HCT116 (cell line): ENCODE measurements around the gene PLA2G5. TPM values are rescaled to one million over a fixed set of nuclear protein-coding genes. Genes with fewer than 3 reads are reported as not detected.

Source experiments
- ATAC-seq: fragments of 200-7000 bp; cut with Tn5 transposase; 2 replicates; pipeline ENCODE4 v1.9.1; 2020; ENCODE audit warnings: mild to moderate bottlenecking, moderate library complexity
- BruUV-seq: library from RNA; stranded (reverse); fragments of 400-500 nt; replicated peaks from 2 replicates; lab custom pipeline; 2021; lab: Mats Ljungman, UMichigan
- CTCF ChIA-PET: fragments of 300-600 bp; sonication (Branson Sonifier 250); formaldehyde crosslinking; loops from one replicate; lab custom pipeline; 2021; ENCODE audit warnings: antibody characterized with exemption; lab: Charles Lee
- POLR2A ChIA-PET: fragments of 300-600, 350-600 bp; sonication (Branson Sonifier 250); formaldehyde crosslinking; loops from one replicate; lab custom pipeline; 2021; ENCODE audit warnings: antibody characterized with exemption; lab: Charles Lee
- RAD21 ChIA-PET, 2 experiments: fragments of 300-600 bp; sonication (Branson Sonifier 250); formaldehyde crosslinking; loops; one replicate each; lab custom pipeline; 2023; ENCODE audit warnings: low total read pairs in 2 of 2; ENCODE audit not compliant: uncharacterized antibody in 2 of 2, unreplicated experiment in 2 of 2, low non-redundant PET in 1 of 2; lab: Charles Lee
- DNase-seq: peaks from one replicate; pipeline ENCODE4 v3.0.0-alpha.2; 2010; ENCODE audit warnings: low read depth, low spot score
- H2AFZ ChIP-seq: fragments of 200-600 bp; shearing (Covaris generic), sonication (generic); 2 replicates; pipeline ENCODE4 v1.6.1; 2017; ENCODE audit warnings: low read depth, mixed run types, mixed read lengths, antibody characterized with exemption, low read length; ENCODE audit not compliant: poor library complexity, severe bottlenecking
- H3K27ac ChIP-seq: 2 replicates; pipeline ENCODE4 v1.5.1; 2012; ENCODE audit warnings: low read depth, low read length
- H3K27me3 ChIP-seq: fragments of 200-600 bp; sonication (generic); 2 replicates; pipeline ENCODE4 v1.6.1; 2016; ENCODE audit warnings: mixed run types, low read length, mixed read lengths; ENCODE audit not compliant: insufficient read depth
- H3K36me3 ChIP-seq, 2 experiments: fragments of 200-500 bp in 1 of 2; fragments of 200-600 bp in 1 of 2; sonication (Bioruptor generic) in 1 of 2; sonication (generic) in 1 of 2; 2 replicates each; pipeline versions ENCODE4 v1.5.1 to v1.6.1; 2014 to 2016; ENCODE audit warnings: low read length in 2 of 2, inconsistent platforms in 1 of 2, mixed read lengths in 1 of 2, mixed run types in 1 of 2; ENCODE audit not compliant: insufficient read depth in 2 of 2, control insufficient read depth in 1 of 2
- H3K4me1 ChIP-seq, 2 experiments: fragments of 200-600 bp in 1 of 2; sonication (generic) in 1 of 2; 2 replicates each; pipeline versions ENCODE4 v1.5.1 to v1.6.1; 2012 to 2017; ENCODE audit warnings: low read length in 2 of 2, inconsistent platforms in 1 of 2, mild to moderate bottlenecking in 1 of 2, mixed read lengths in 1 of 2, mixed run types in 1 of 2, moderate library complexity in 1 of 2; ENCODE audit not compliant: insufficient read depth in 2 of 2, control insufficient read depth in 1 of 2
- H3K4me2 ChIP-seq: fragments of 200-600 bp; sonication (generic); 2 replicates; pipeline ENCODE4 v1.6.1; 2017; ENCODE audit warnings: mixed run types, low read length, mixed read lengths
- H3K4me3 ChIP-seq, 2 experiments: fragments of 200-600 bp in 1 of 2; sonication (generic) in 1 of 2; replicated peaks in 1 of 2; 2 replicates each; pipeline ENCODE4 v1.5.1; 2011 to 2016; ENCODE audit warnings: low read length in 2 of 2, control low read depth in 1 of 2, low read depth in 1 of 2, mild to moderate bottlenecking in 1 of 2, mixed read lengths in 1 of 2, mixed run types in 1 of 2
- H3K79me2 ChIP-seq: fragments of 200-600 bp; sonication (generic); 2 replicates; pipeline ENCODE4 v1.6.1; 2017; ENCODE audit warnings: mild to moderate bottlenecking, mixed run types, low read length, moderate library complexity, mixed read lengths; ENCODE audit not compliant: insufficient read depth
- H3K9ac ChIP-seq: fragments of 200-600 bp; sonication (generic); 2 replicates; pipeline ENCODE4 v1.6.1; 2016; ENCODE audit warnings: low read length, mixed read lengths
- H3K9me2 ChIP-seq: fragments of 200-600 bp; sonication (generic), shearing (Covaris generic); 2 replicates; pipeline ENCODE4 v1.6.1; 2017; ENCODE audit warnings: mixed run types, mild to moderate bottlenecking, moderate library complexity; ENCODE audit not compliant: insufficient read depth
- H3K9me3 ChIP-seq, 2 experiments: fragments of 200-500 bp in 1 of 2; fragments of 200-600 bp in 1 of 2; sonication (Bioruptor generic) in 1 of 2; sonication (generic) in 1 of 2; 2 replicates each; pipeline ENCODE4 v1.6.1; 2014 to 2017; ENCODE audit warnings: low read length in 2 of 2, mixed read lengths in 2 of 2, inconsistent platforms in 1 of 2, low read depth in 1 of 2, mild to moderate bottlenecking in 1 of 2, mixed run types in 1 of 2, moderate library complexity in 1 of 2; ENCODE audit not compliant: control insufficient read depth in 1 of 2, insufficient read depth in 1 of 2
- H4K20me1 ChIP-seq: fragments of 200-600 bp; sonication (generic), shearing (Covaris generic); 2 replicates; pipeline ENCODE4 v1.6.1; 2017; ENCODE audit warnings: mixed run types, mild to moderate bottlenecking, moderate library complexity; ENCODE audit not compliant: insufficient read depth
- CBX3 ChIP-seq: IDR thresholded peaks from 2 replicates; pipeline ENCODE4 v1.6.1; 2012; ENCODE audit warnings: low read depth
- CEBPB ChIP-seq: IDR thresholded peaks from 2 replicates; pipeline ENCODE4 v1.6.1; 2012; ENCODE audit warnings: low read depth
- EZH2 ChIP-seq: fragments of 200-600 bp; sonication (generic); IDR thresholded peaks from 2 replicates; pipeline ENCODE4 v1.6.1; 2017; ENCODE audit warnings: antibody characterized with exemption, mixed run types
- EZH2phosphoT487 ChIP-seq: fragments of 200-600 bp; IDR thresholded peaks from 2 replicates; pipeline ENCODE4 v1.6.1; 2018; ENCODE audit warnings: antibody characterized with exemption, borderline replicate concordance
- FOSL1 ChIP-seq: IDR thresholded peaks from 2 replicates; pipeline ENCODE4 v1.6.1; 2012; ENCODE audit warnings: low read depth
- POLR2A ChIP-seq: IDR thresholded peaks from 2 replicates; pipeline ENCODE4 v1.7.0; 2011; ENCODE audit warnings: borderline replicate concordance; ENCODE audit not compliant: insufficient read depth, insufficient read length; ENCODE audit errors: extremely low read depth
- RAD21 ChIP-seq: IDR thresholded peaks from 2 replicates; pipeline ENCODE4 v1.6.1; 2012; ENCODE audit warnings: low read depth, mild to moderate bottlenecking
- SIN3A ChIP-seq: IDR thresholded peaks from 2 replicates; pipeline ENCODE4 v1.6.1; 2012; ENCODE audit warnings: low read depth
- TCF7L2 ChIP-seq: IDR thresholded peaks from 2 replicates; pipeline ENCODE4 v1.7.0; 2011; ENCODE audit warnings: borderline replicate concordance, inconsistent platforms; ENCODE audit not compliant: insufficient read depth, insufficient read length; ENCODE audit errors: extremely low read depth
- intact Hi-C: fragments of 100-400 bp; cut with micrococcal nuclease; formaldehyde crosslinking; loops from 2 replicates; pipeline ENCODE4 v1.10.0; 2022
- total RNA-seq: library from RNA; stranded (reverse); gene quantifications from one replicate; pipeline ENCODE4 v1.2.1, GENCODE V29; 2021; ENCODE audit not compliant: unreplicated experiment
- TF ChIP-seq, protein P1 (sequence below), 3 experiments: fragments of 200-600 bp in 1 of 3; sonication (generic) in 1 of 3; IDR thresholded peaks in 2 of 3; conservative IDR thresholded peaks in 1 of 3; 2 replicates each; pipeline ENCODE4 v1.5.1; 2012 to 2017; ENCODE audit warnings: low read depth in 2 of 3, low read length in 2 of 3, antibody characterized with exemption in 1 of 3, borderline replicate concordance in 1 of 3, control low read depth in 1 of 3, mild to moderate bottlenecking in 1 of 3, mixed read lengths in 1 of 3, mixed run types in 1 of 3, moderate library complexity in 1 of 3; ENCODE audit not compliant: insufficient read depth in 1 of 3
- TF ChIP-seq, protein P2 (sequence below): IDR thresholded peaks from 2 replicates; pipeline ENCODE4 v1.6.1; 2011; ENCODE audit warnings: mild to moderate bottlenecking, low read length, moderate library complexity; ENCODE audit not compliant: insufficient replicate concordance; ENCODE audit errors: extremely low read depth
- TF ChIP-seq, protein P3 (sequence below): IDR thresholded peaks from 2 replicates; pipeline ENCODE4 v1.6.1; 2012; ENCODE audit warnings: low read depth

Gene PLA2G5
- total RNA-seq, 1 experiment from 2014 or later: not detected

DNA sequence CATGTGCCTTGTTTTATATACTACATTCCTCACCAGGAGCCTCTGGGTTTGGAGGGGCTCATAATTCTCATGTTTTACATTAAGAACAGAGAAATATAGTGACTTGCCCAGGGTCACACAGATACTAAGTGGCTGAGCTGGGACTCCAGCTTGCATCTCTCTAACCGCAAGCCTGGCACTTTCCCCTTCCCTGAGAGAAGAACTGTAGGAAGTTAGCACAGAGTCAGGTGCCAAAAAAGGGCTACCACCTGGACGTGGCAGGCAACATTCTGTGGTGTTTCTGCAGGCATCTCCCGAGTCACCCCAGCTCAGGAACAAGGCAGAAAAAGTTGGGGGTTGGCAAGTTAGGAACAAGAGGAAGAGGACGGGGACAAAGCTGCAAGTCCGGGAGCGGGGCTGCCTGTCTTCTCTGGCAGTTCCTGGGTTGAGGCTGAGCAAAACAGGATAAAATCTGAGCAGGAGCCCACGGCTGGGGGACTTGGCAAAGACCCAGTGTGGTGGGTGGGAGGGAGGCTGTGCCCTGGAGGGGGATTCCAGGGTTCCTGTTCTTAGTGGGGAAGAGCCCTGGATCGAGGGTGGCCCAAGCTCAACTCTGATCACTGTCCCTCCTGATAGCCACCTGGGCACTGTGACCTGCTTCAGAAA, 9.8 kb downstream of the PLA2G5 start (continued):
- TF ChIP-seq, protein P1, sequence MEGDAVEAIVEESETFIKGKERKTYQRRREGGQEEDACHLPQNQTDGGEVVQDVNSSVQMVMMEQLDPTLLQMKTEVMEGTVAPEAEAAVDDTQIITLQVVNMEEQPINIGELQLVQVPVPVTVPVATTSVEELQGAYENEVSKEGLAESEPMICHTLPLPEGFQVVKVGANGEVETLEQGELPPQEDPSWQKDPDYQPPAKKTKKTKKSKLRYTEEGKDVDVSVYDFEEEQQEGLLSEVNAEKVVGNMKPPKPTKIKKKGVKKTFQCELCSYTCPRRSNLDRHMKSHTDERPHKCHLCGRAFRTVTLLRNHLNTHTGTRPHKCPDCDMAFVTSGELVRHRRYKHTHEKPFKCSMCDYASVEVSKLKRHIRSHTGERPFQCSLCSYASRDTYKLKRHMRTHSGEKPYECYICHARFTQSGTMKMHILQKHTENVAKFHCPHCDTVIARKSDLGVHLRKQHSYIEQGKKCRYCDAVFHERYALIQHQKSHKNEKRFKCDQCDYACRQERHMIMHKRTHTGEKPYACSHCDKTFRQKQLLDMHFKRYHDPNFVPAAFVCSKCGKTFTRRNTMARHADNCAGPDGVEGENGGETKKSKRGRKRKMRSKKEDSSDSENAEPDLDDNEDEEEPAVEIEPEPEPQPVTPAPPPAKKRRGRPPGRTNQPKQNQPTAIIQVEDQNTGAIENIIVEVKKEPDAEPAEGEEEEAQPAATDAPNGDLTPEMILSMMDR (IDR thresholded peaks at IDR 0.05 in 2 of 3, conservative IDR thresholded peaks at IDR 0.05 in 1 of 3; ENCODE audit: borderline replicate concordance in 1 of 3, insufficient read depth in 1 of 3, low read depth in 2 of 3, low read length in 2 of 3): no peak
- TF ChIP-seq, protein P2, sequence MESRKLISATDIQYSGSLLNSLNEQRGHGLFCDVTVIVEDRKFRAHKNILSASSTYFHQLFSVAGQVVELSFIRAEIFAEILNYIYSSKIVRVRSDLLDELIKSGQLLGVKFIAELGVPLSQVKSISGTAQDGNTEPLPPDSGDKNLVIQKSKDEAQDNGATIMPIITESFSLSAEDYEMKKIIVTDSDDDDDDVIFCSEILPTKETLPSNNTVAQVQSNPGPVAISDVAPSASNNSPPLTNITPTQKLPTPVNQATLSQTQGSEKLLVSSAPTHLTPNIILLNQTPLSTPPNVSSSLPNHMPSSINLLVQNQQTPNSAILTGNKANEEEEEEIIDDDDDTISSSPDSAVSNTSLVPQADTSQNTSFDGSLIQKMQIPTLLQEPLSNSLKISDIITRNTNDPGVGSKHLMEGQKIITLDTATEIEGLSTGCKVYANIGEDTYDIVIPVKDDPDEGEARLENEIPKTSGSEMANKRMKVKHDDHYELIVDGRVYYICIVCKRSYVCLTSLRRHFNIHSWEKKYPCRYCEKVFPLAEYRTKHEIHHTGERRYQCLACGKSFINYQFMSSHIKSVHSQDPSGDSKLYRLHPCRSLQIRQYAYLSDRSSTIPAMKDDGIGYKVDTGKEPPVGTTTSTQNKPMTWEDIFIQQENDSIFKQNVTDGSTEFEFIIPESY: no peak
- TF ChIP-seq, all 23 proteins: peak for 0

DNA sequence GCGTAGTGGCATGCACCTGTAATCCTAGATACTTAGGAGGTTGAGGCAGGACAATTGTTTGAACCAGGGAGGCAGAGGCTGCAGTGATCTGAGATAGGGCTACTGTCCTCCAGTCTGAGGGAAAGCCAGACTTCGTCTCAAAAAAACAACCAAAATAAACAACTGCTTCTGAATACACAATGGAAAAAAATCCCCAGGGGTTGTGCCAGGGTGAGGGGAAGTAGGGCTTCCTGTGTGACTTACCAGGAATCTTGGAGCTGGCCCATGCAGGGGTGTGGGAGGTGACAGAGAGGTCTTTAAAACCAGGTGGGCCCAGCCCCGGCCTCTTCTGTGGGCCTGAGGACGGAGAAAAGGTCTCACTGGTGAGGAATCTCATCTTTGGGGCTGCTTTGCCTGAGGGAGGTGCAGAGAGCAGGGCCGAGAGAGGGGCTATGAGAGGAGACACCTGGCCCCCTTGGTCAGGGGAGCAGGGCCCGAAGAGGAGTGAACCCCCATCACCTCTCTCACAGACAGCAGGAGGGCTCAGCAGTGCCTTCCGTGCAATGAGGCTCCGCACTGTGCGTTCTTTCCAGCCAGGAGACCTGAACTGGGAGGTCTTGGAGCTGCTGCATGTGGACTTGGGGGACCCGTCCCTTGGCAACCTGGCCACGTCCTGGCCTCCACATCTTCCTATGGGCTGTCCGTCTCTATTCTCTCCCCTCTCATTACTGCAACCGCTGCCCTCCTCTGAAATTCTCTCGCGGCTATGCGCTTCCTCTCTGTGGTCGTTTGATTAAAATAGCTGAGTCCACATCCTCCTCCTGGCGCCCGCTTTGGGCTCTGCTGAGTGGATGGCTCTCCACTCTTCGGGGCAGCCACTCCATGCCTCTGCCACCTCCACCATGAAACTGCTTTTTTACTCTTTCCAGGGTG, 10.7 kb downstream of the PLA2G5 start:
- no peak overlapping the region for H2AFZ ChIP-seq
- ChIA-PET RAD21 (no interaction called here), POLR2A (no interaction called here), CTCF (no interaction called here)
- BruUV-seq: no TSS peak
- no peak overlapping the region for H3K4me3 ChIP-seq
- intact Hi-C loops: no loop called here
- no peaks in the 10 kb centered on the region for H3K9me2 ChIP-seq
- DNase-seq: no peak
- ATAC-seq: no peak
- H3K27me3 ChIP-seq: no peaks in the 10 kb centered on the region
- TF ChIP-seq POLR2A (no peak), CEBPB (no peak), EZH2phosphoT487 (no peak), TCF7L2 (no peak), CBX3 (no peak), SIN3A (no peak), EZH2 (no peak), FOSL1 (no peak), RAD21 (no peak)
- TF ChIP-seq, protein P3, sequence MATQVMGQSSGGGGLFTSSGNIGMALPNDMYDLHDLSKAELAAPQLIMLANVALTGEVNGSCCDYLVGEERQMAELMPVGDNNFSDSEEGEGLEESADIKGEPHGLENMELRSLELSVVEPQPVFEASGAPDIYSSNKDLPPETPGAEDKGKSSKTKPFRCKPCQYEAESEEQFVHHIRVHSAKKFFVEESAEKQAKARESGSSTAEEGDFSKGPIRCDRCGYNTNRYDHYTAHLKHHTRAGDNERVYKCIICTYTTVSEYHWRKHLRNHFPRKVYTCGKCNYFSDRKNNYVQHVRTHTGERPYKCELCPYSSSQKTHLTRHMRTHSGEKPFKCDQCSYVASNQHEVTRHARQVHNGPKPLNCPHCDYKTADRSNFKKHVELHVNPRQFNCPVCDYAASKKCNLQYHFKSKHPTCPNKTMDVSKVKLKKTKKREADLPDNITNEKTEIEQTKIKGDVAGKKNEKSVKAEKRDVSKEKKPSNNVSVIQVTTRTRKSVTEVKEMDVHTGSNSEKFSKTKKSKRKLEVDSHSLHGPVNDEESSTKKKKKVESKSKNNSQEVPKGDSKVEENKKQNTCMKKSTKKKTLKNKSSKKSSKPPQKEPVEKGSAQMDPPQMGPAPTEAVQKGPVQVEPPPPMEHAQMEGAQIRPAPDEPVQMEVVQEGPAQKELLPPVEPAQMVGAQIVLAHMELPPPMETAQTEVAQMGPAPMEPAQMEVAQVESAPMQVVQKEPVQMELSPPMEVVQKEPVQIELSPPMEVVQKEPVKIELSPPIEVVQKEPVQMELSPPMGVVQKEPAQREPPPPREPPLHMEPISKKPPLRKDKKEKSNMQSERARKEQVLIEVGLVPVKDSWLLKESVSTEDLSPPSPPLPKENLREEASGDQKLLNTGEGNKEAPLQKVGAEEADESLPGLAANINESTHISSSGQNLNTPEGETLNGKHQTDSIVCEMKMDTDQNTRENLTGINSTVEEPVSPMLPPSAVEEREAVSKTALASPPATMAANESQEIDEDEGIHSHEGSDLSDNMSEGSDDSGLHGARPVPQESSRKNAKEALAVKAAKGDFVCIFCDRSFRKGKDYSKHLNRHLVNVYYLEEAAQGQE: no peak
- no peaks in the 10 kb centered on the region for H3K36me3 ChIP-seq
- H3K4me2 ChIP-seq: no peak overlapping the region
- H3K79me2 ChIP-seq: no peaks in the 10 kb centered on the region
- no peaks in the 10 kb centered on the region for H4K20me1 ChIP-seq
- no peak overlapping the region for H3K27ac ChIP-seq
- no peaks in the 10 kb centered on the region for H3K9me3 ChIP-seq
- H3K4me1 ChIP-seq: no peaks in the 10 kb centered on the region
- H3K9ac ChIP-seq: no peak overlapping the region
